ENCODE data around the gene B3GLCT. TPM values are rescaled to one million over a fixed set of nuclear protein-coding genes. Genes with fewer than 3 reads are reported as not detected.

Gene B3GLCT
- total RNA-seq, 1 donor from 2014 or later = 12.7 TPM

DNA sequence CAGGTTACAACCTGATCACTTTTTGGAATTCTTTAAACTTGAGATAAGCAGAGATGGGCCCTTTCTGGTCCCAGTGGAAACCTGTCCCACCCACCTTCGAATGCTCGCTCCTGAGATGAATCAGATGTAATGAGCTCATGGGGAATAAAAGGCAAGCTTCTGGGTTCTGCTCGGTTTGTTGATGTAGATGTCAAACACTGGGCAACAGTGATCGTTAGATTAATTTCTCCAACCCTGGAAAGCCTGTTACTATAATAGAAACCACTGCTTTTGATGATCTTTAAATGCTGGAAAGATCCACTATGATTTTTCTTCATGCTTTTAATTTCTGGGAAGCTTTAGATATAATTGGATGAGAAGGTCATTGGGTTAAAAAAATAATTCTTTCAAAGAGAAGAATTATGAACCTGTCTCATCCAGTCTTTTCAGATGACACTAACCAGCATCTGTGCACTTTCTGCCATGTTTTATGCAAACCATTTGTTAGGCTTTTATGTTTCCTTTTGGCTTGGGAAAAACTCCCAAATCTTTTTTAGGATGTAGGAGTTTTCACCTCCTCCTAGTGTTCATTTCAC, 49.3 kb downstream of the B3GLCT start:
- TF ChIP-seq, protein P1, sequence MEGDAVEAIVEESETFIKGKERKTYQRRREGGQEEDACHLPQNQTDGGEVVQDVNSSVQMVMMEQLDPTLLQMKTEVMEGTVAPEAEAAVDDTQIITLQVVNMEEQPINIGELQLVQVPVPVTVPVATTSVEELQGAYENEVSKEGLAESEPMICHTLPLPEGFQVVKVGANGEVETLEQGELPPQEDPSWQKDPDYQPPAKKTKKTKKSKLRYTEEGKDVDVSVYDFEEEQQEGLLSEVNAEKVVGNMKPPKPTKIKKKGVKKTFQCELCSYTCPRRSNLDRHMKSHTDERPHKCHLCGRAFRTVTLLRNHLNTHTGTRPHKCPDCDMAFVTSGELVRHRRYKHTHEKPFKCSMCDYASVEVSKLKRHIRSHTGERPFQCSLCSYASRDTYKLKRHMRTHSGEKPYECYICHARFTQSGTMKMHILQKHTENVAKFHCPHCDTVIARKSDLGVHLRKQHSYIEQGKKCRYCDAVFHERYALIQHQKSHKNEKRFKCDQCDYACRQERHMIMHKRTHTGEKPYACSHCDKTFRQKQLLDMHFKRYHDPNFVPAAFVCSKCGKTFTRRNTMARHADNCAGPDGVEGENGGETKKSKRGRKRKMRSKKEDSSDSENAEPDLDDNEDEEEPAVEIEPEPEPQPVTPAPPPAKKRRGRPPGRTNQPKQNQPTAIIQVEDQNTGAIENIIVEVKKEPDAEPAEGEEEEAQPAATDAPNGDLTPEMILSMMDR (IDR thresholded peaks at IDR 0.05) = no peak
- Mint-ChIP-seq H3K4me1 (ENCODE audit: low read depth) (no peaks in the 10 kb centered on the region), H3K4me3 (ENCODE audit: unreplicated experiment) (no peak overlapping the region), H3K36me3 (ENCODE audit: low read depth) (peaks cover 10% of the 10 kb centered on the region), H3K9me3 (ENCODE audit: low read depth) (peaks cover 11% of the 10 kb centered on the region), H3K27ac (ENCODE audit: unreplicated experiment) (no peak overlapping the region), H3K27me3 (ENCODE audit: low read depth) (no peaks in the 10 kb centered on the region)
- no peak for DNase-seq (ENCODE audit: low spot score)

DNA sequence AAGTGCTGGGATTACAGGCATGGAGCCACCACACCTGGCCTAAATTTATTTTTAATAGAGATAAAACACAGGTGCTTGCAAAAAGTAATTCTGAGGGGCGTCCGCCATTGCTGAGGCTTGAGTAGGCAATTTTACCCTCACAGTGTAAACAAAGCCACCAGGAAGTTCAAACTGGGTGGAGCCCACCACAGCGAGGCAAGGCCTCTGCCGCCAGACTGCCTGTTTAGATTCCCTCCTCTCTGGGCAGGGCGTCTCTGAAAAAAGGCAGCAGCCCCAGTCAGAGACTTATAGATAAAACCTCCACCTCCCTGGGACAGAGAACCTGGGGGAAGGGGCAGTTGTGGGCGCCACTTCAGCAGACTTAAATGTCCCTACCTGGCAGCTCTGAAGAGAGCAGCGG, 50.7 kb downstream of the B3GLCT start:
- Mint-ChIP-seq H3K27ac (ENCODE audit: unreplicated experiment) (no peak overlapping the region), H3K36me3 (ENCODE audit: low read depth) (peaks cover 10% of the 10 kb centered on the region), H3K27me3 (ENCODE audit: low read depth) (no peaks in the 10 kb centered on the region), H3K4me3 (ENCODE audit: unreplicated experiment) (no peak overlapping the region), H3K9me3 (ENCODE audit: low read depth) (peaks cover 11% of the 10 kb centered on the region), H3K4me1 (ENCODE audit: low read depth) (no peaks in the 10 kb centered on the region)
- no peak for DNase-seq (ENCODE audit: low spot score)
- TF ChIP-seq, protein P1 (IDR thresholded peaks at IDR 0.05) = no peak

DNA sequence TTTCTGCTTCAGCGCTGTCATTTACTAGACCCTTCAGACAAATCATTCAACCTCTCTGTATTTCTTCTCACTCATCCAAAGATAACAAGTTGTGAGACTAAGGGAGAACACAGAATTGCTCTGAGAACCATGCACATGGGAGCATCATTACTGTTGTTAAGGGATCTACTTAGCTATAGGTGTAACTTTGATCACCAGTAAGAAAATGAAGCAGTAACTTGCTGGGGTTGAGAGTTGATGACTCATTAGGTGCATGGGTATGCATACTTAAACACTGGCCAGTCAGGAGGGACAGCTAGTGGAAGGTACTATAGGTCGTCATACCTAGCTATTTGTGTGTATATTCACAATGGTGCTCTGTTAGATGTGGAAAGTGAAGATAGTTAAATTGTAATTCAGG, 61.5 kb downstream of the B3GLCT start:
- H3K4me3 Mint-ChIP-seq (ENCODE audit: unreplicated experiment) = no peak overlapping the region
- H3K4me1 Mint-ChIP-seq (ENCODE audit: low read depth) = no peaks in the 10 kb centered on the region
- TF ChIP-seq, protein P1 (IDR thresholded peaks at IDR 0.05) = no peak
- no peak overlapping the region for H3K27ac Mint-ChIP-seq (ENCODE audit: unreplicated experiment)
- H3K36me3 Mint-ChIP-seq (ENCODE audit: low read depth) = peaks cover 7% of the 10 kb centered on the region
- H3K27me3 Mint-ChIP-seq (ENCODE audit: low read depth) = no peaks in the 10 kb centered on the region
- no peaks in the 10 kb centered on the region for H3K9me3 Mint-ChIP-seq (ENCODE audit: low read depth)
- DNase-seq (ENCODE audit: low spot score) = no peak

DNA sequence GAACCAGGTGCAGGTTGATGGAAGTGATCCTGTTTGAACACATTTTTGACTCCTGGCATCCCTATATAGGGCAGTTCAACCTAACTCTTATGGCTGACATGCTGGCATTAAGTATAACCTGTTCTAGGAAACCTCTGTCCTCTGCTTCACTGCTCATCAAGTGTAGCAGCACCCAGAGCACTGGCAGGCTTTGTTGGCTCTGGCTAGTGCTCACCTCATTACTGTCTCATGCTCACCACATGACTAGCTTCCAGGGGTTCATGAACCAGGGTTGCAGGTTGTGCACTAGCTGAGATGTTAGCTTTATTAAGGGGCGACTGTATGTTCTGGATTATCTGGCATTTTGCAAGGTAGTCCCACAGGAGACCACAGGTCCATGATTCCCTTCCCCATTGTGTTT, 63.6 kb downstream of the B3GLCT start:
- H3K27me3 Mint-ChIP-seq (ENCODE audit: low read depth) = no peaks in the 10 kb centered on the region
- H3K36me3 Mint-ChIP-seq (ENCODE audit: low read depth) = peaks cover 7% of the 10 kb centered on the region
- TF ChIP-seq, protein P1 (IDR thresholded peaks at IDR 0.05) = no peak
- H3K9me3 Mint-ChIP-seq (ENCODE audit: low read depth) = no peaks in the 10 kb centered on the region
- no peak for DNase-seq (ENCODE audit: low spot score)
- peaks cover 5% of the 10 kb centered on the region for H3K4me1 Mint-ChIP-seq (ENCODE audit: low read depth)
- H3K27ac Mint-ChIP-seq (ENCODE audit: unreplicated experiment) = peak overlapping the region; percentile 58
- no peak overlapping the region for H3K4me3 Mint-ChIP-seq (ENCODE audit: unreplicated experiment)

DNA sequence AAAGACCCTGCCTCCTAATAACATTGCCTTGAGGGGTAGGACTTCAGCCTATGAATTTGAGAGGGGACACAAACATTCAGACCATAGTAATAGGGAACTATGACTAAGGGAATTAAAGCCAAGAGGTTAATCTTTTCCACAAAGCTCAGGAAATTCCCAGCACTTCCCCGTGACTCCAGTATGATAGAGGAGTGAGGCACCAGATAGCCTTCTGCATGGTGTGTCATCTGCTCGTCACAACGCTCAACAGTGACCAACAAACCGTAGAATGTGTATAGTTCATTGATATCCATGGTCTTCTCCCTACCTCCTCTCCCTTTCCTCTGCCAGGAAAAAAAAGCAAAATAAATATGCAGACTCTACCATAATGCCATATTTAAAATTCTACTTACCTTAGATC, 64.4 kb downstream of the B3GLCT start:
- no peak overlapping the region for H3K4me3 Mint-ChIP-seq (ENCODE audit: unreplicated experiment)
- H3K27ac Mint-ChIP-seq (ENCODE audit: unreplicated experiment) = no peak overlapping the region
- H3K9me3 Mint-ChIP-seq (ENCODE audit: low read depth) = no peaks in the 10 kb centered on the region
- no peak for DNase-seq (ENCODE audit: low spot score)
- H3K36me3 Mint-ChIP-seq (ENCODE audit: low read depth) = peaks cover 8% of the 10 kb centered on the region
- peaks cover 5% of the 10 kb centered on the region for H3K4me1 Mint-ChIP-seq (ENCODE audit: low read depth)
- TF ChIP-seq, protein P1 (IDR thresholded peaks at IDR 0.05) = no peak
- no peaks in the 10 kb centered on the region for H3K27me3 Mint-ChIP-seq (ENCODE audit: low read depth)

All from chondrocyte (in vitro differentiated cells).